K562 treated with DMSO at 1 percent for 4 hours (cell line): ENCODE results near the gene KCNJ9. TPM values are rescaled to one million over a fixed set of nuclear protein-coding genes. Genes with fewer than 3 reads are reported as not detected.

Experiments
- total RNA-seq: library from RNA; unstranded; fragments of 300-600 nt; gene quantifications from 2 replicates; pipeline ENCODE4 v1.2.3, GENCODE V29; 2022; ENCODE audit not compliant: insufficient read depth

KCNJ9 gene
- total RNA-seq, result not detected in 2 replicates

GRCh38 chr1:160081261-160081936, at the start of gene KCNJ9:
Gene KCNJ9, plus strand, starts transcription at chr1:160081538. Its CDS starts 2,493 bp downstream, at chr1:160084031.

DNA sequence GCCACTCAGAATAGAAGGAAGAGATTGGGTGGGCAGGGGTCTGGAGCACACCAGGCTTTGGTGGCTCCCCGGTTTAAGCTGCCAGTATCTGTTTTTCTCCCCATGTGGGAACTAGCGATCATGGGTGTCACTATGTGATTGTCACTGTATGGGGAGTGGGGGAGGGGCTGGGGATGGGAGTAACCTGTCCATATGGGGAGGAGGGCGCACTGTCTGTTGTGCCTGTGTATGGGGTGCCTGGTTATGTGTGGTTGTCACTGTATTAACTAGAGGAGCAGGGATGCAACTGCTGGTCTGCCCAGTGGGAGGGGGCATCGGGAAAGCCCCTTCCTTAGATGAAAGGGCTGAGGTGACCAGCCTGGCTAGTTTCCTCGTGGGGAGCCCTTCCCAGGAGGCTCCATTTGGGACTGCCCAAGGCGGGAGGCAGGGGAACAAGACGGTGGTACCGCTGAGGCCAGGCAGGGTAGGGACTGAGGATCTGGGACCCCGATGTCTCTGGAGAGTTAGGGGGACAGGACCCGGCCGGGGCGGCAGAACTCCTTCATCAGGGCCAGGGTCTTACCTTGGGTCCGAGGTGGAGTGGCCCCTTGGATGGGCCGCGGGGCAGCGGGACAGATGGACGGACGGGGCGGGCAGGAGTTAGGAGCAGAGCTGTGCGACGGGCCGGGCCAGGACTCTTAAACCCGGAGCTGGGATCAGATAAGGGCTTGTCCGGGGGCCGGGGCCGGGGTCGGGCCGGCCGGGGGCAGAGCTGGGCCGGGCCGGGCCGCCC, 11.7 kb upstream of the KCNJ9 start, which contains the start of gene KCNJ10:
Gene KCNJ10, minus strand, starts transcription at position 701 of the 772 bp plus-strand sequence. CDS start 27,628 bp downstream, outside the sequence.

GRCh38 chr1:160097911-160098851, 16.8 kb downstream of the KCNJ9 start, which contains the start of gene IGSF8:
Gene IGSF8, minus strand, starts transcription at chr1:160098619. Its CDS starts 147 bp downstream, at chr1:160098472.

DNA sequence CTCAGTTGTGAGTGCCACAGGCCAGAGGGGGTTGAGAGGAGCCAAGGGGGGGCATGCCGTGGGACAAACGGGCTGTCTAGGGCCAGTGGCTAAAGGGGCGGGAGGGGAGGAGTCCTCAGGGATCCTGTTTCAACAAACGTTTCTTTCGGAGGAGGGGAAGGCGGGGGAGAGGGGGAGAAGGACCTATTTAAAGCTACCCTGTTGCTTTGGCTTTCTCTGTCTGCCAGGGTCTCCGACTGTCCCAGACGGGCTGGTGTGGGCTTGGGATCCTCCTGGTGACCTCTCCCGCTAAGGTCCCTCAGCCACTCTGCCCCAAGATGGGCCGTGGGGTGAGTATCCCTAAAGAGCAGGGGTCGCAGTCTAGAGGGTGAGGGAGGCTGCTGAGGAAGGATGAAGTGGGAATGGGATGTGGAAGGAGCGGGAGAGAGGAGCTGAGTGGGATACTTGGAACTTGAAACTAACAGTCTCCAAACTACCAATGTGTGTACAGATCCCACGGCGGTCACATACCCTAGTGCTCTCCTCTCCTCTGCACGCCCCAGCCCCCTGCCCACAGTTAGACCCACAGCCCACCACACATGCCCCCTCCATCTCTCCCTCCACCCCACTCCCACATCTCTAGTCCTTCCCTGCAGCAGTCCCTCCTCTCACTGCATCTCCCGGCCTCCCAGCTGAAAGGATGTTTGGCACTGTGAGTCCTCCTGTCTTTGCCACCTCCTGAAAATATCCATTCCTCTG, 34.4 kb downstream of the KCNJ9 start, which contains the start of gene ATP1A2:
Gene ATP1A2, plus strand, starts transcription at position 215 of the 738 bp plus-strand sequence. Its CDS starts 103 bp downstream, at position 318.

Other genes with a start within 250 kb of the KCNJ9 start
- gene VSIG8, start 218.9 kb upstream of the KCNJ9 start, total RNA-seq, result not detected in 2 replicates
- 0.98 TPM in 1 of 2 replicates, not detected in the other for gene CFAP45, start 181.4 kb upstream of the KCNJ9 start, total RNA-seq
- 533 and 588 TPM in 2 replicates for gene TAGLN2, start 156.0 kb upstream of the KCNJ9 start, total RNA-seq
- gene IGSF9, start 135.9 kb upstream of the KCNJ9 start, total RNA-seq, result not detected in 2 replicates
- not detected in 2 replicates for gene SLAMF9, start 127.3 kb upstream of the KCNJ9 start, total RNA-seq
- 1.3 and 1.5 TPM in 2 replicates for gene PIGM, start 49.5 kb upstream of the KCNJ9 start, total RNA-seq
- gene KCNJ10, start 11.4 kb upstream of the KCNJ9 start, total RNA-seq, result not detected in 2 replicates
- 15.5 and 16.6 TPM in 2 replicates for gene IGSF8, start 17.1 kb downstream of the KCNJ9 start, total RNA-seq
- gene ATP1A2, start 34.2 kb downstream of the KCNJ9 start, total RNA-seq, result not detected in 2 replicates
- not detected in 2 replicates for gene ATP1A4, start 70.1 kb downstream of the KCNJ9 start, total RNA-seq
- not detected in 2 replicates for gene CASQ1, start 109.0 kb downstream of the KCNJ9 start, total RNA-seq
- gene PEA15, start 123.8 kb downstream of the KCNJ9 start, total RNA-seq, result 51.5 and 73.4 TPM in 2 replicates
- 50.7 and 83.5 TPM in 2 replicates for gene DCAF8, start 181.0 kb downstream of the KCNJ9 start, total RNA-seq
- gene PEX19, start 203.6 kb downstream of the KCNJ9 start, total RNA-seq, result 26.6 and 31.9 TPM in 2 replicates